Measurements from ENCODE around the gene ERBB3. TPM values are rescaled to one million over a fixed set of nuclear protein-coding genes. Genes with fewer than 3 reads are reported as not detected.

Gene ERBB3
- total RNA-seq, 2 experiments from 2014 or later, result 2.3 to 2.5 TPM

- no peak overlapping the region for H3K27ac Mint-ChIP-seq
- CTCF ChIA-PET, result interaction anchor here (0.8 to 7.3 kb wide), 5 partner anchors 9 to 38 kb away, joined by 3 to 60 read pairs (median 3); partner anchors contain the start of gene PA2G4
- H3K36me3 Mint-ChIP-seq (ENCODE audit: low read depth), result no peaks in the 10 kb centered on the region
- DNase-seq, result no peak
- H3K9me3 Mint-ChIP-seq, result no peaks in the 10 kb centered on the region
- peaks cover 16% of the 10 kb centered on the region for H3K4me1 Mint-ChIP-seq
- no peak overlapping the region for H3K4me3 Mint-ChIP-seq
- H3K27me3 Mint-ChIP-seq, result peaks cover 35% of the 10 kb centered on the region
- POLR2A ChIA-PET, result interaction anchor here (0.9 to 4.5 kb wide), 5 partner anchors 9 to 35 kb away, joined by 3 to 36 read pairs (median 3); partner anchors contain the start of genes PA2G4 and RPL41
Observed at GRCh38 chr12:56081393-56082347, 1.7 kb downstream of the ERBB3 start.

- no peak overlapping the region for H3K4me3 Mint-ChIP-seq
- H3K27me3 Mint-ChIP-seq, result peaks cover 35% of the 10 kb centered on the region
- H3K4me1 Mint-ChIP-seq, result peaks cover 16% of the 10 kb centered on the region
- CTCF ChIA-PET, result interaction anchor here (0.6 to 7.3 kb wide), 4 partner anchors 17 to 114 kb away, joined by 3 to 60 read pairs (median 4); partner anchors contain the start of genes PA2G4 and ZC3H10
- H3K27ac Mint-ChIP-seq, result no peak overlapping the region
- POLR2A ChIA-PET, result interaction anchor here (0.9 to 4.5 kb wide), 3 partner anchors 10 to 34 kb away, joined by 3 to 36 read pairs (median 4); partner anchors contain the start of genes PA2G4 and RPL41
- H3K9me3 Mint-ChIP-seq, result no peaks in the 10 kb centered on the region
- no peak for DNase-seq
- no peaks in the 10 kb centered on the region for H3K36me3 Mint-ChIP-seq (ENCODE audit: low read depth)
Observed at GRCh38 chr12:56082382-56082781, 2.4 kb downstream of the ERBB3 start.

GRCh38 chr12:56082967-56083366, 3.0 kb downstream of the ERBB3 start:
- Mint-ChIP-seq H3K27me3 (peaks cover 35% of the 10 kb centered on the region), H3K36me3 (ENCODE audit: low read depth) (no peaks in the 10 kb centered on the region), H3K4me1 (peaks cover 16% of the 10 kb centered on the region), H3K9me3 (no peaks in the 10 kb centered on the region), H3K4me3 (no peak overlapping the region), H3K27ac (no peak overlapping the region)
- ChIA-PET CTCF (interaction anchor here (0.6 to 7.3 kb wide), 3 partner anchors 21 to 115 kb away, joined by 3 to 60 read pairs (median 4); partner anchors contain the start of genes PA2G4 and ZC3H10), POLR2A (interaction anchor here (0.9 to 1.2 kb wide), 2 partner anchors 10 to 34 kb away, joined by 3 to 4 read pairs; partner anchors contain the start of gene RPL41)
- DNase-seq, result no peak

- Mint-ChIP-seq H3K4me1 (peaks cover 8% of the 10 kb centered on the region), H3K36me3 (ENCODE audit: low read depth) (no peaks in the 10 kb centered on the region), H3K27me3 (peaks cover 29% of the 10 kb centered on the region), H3K4me3 (no peak overlapping the region), H3K27ac (no peak overlapping the region), H3K9me3 (no peaks in the 10 kb centered on the region)
- ChIA-PET POLR2A (interaction anchor here (1.1 to 3.2 kb wide), 4 partner anchors 17 to 67 kb away, joined by 3 to 22 read pairs (median 4); partner anchors contain the start of gene PA2G4), CTCF (interaction anchor here (0.6 to 3.2 kb wide), 19 partner anchors 8 to 291 kb away, joined by 3 to 28 read pairs (median 4); partner anchors contain the start of genes ESYT1, MYL6B, PA2G4 and ZC3H10)
- DNase-seq, result peak; percentile 47
Observed at GRCh38 chr12:56084958-56085543, 5.1 kb downstream of the ERBB3 start.

- no peak for DNase-seq
- CTCF ChIA-PET, result interaction anchor here (0.6 to 3.2 kb wide), 10 partner anchors 9 to 39 kb away, joined by 3 to 28 read pairs (median 6); partner anchors contain the start of genes PA2G4 and ZC3H10
- POLR2A ChIA-PET, result interaction anchor here (0.8 to 3.2 kb wide), 5 partner anchors 16 to 45 kb away, joined by 3 to 22 read pairs (median 3); partner anchors contain the start of genes PA2G4 and ZC3H10
- peaks cover 3% of the 10 kb centered on the region for H3K4me1 Mint-ChIP-seq
- no peaks in the 10 kb centered on the region for H3K36me3 Mint-ChIP-seq (ENCODE audit: low read depth)
- no peak overlapping the region for H3K27ac Mint-ChIP-seq
- H3K27me3 Mint-ChIP-seq, result peaks cover 24% of the 10 kb centered on the region
- no peak overlapping the region for H3K4me3 Mint-ChIP-seq
- H3K9me3 Mint-ChIP-seq, result no peaks in the 10 kb centered on the region
Observed at GRCh38 chr12:56086096-56086495, 6.1 kb downstream of the ERBB3 start.

GRCh38 chr12:56086608-56087007, 6.6 kb downstream of the ERBB3 start:
- ChIA-PET CTCF (interaction anchor here (1.3 to 3.2 kb wide), 6 partner anchors 10 to 36 kb away, joined by 3 to 28 read pairs (median 6); partner anchors contain the start of genes PA2G4 and ZC3H10), POLR2A (interaction anchor here (0.8 to 3.2 kb wide), 4 partner anchors 15 to 32 kb away, joined by 3 to 22 read pairs (median 3); partner anchors contain the start of genes PA2G4 and ZC3H10)
- no peak overlapping the region for H3K4me3 Mint-ChIP-seq
- H3K4me1 Mint-ChIP-seq, result peaks cover 3% of the 10 kb centered on the region
- H3K27ac Mint-ChIP-seq, result no peak overlapping the region
- peaks cover 22% of the 10 kb centered on the region for H3K27me3 Mint-ChIP-seq
- no peaks in the 10 kb centered on the region for H3K9me3 Mint-ChIP-seq
- DNase-seq, result no peak
- no peaks in the 10 kb centered on the region for H3K36me3 Mint-ChIP-seq (ENCODE audit: low read depth)

- Mint-ChIP-seq H3K4me1 (peaks cover 1% of the 10 kb centered on the region), H3K36me3 (ENCODE audit: low read depth) (no peaks in the 10 kb centered on the region), H3K27ac (no peak overlapping the region), H3K4me3 (no peak overlapping the region), H3K9me3 (no peaks in the 10 kb centered on the region), H3K27me3 (peaks cover 19% of the 10 kb centered on the region)
- ChIA-PET POLR2A (interaction anchor here (3.2 kb wide), 1 partner anchor 17 kb away, joined by 22 read pairs; the partner anchor contains the start of gene PA2G4), CTCF (interaction anchor here (3.2 kb wide), 1 partner anchor 16 kb away, joined by 28 read pairs; the partner anchor contains the start of gene PA2G4)
- DNase-seq, result no peak
Observed at GRCh38 chr12:56087220-56087619, 7.3 kb downstream of the ERBB3 start.

GRCh38 chr12:56097738-56098137, 17.8 kb downstream of the ERBB3 start:
- H3K4me3 Mint-ChIP-seq, result no peak overlapping the region
- no peak overlapping the region for H3K27ac Mint-ChIP-seq
- DNase-seq, result no peak
- peaks cover 2% of the 10 kb centered on the region for H3K36me3 Mint-ChIP-seq (ENCODE audit: low read depth)
- POLR2A ChIA-PET, result no interaction called here
- peaks cover 1% of the 10 kb centered on the region for H3K9me3 Mint-ChIP-seq
- H3K27me3 Mint-ChIP-seq, result peaks cover 34% of the 10 kb centered on the region
- peaks cover 19% of the 10 kb centered on the region for H3K4me1 Mint-ChIP-seq
- CTCF ChIA-PET, result no interaction called here

- Mint-ChIP-seq H3K4me1 (peaks cover 27% of the 10 kb centered on the region), H3K27ac (no peak overlapping the region), H3K9me3 (peaks cover 1% of the 10 kb centered on the region), H3K27me3 (peaks cover 27% of the 10 kb centered on the region), H3K4me3 (no peak overlapping the region), H3K36me3 (ENCODE audit: low read depth) (peaks cover 2% of the 10 kb centered on the region)
- DNase-seq, result no peak
- CTCF ChIA-PET, result no interaction called here
- POLR2A ChIA-PET, result interaction anchor here (0.7 kb wide), 1 partner anchor 234 kb away, joined by 3 read pairs; no protein-coding TSS in a partner anchor
Observed at GRCh38 chr12:56098592-56098991, 18.6 kb downstream of the ERBB3 start.

GRCh38 chr12:56099787-56100186, 19.8 kb downstream of the ERBB3 start:
- Mint-ChIP-seq H3K36me3 (ENCODE audit: low read depth) (peaks cover 11% of the 10 kb centered on the region), H3K27me3 (peaks cover 23% of the 10 kb centered on the region), H3K27ac (no peak overlapping the region), H3K4me1 (peaks cover 30% of the 10 kb centered on the region), H3K9me3 (peaks cover 1% of the 10 kb centered on the region), H3K4me3 (no peak overlapping the region)
- ChIA-PET POLR2A (no interaction called here), CTCF (interaction anchor here (0.7 to 1.6 kb wide), 2 partner anchors 18 to 423 kb away, joined by 3 to 5 read pairs; partner anchors contain the start of gene ZC3H10)
- no peak for DNase-seq

- ChIA-PET POLR2A (interaction anchor here (9.3 kb wide), 1 partner anchor 16 kb away, joined by 226 read pairs; the partner anchor contains the start of genes RPL41 and ZC3H10), CTCF (interaction anchor here (1.0 to 3.6 kb wide), 3 partner anchors 15 to 54 kb away, joined by 3 to 28 read pairs (median 6); partner anchors contain the start of gene ZC3H10)
- peaks cover 38% of the 10 kb centered on the region for H3K4me1 Mint-ChIP-seq
- peaks cover 1% of the 10 kb centered on the region for H3K9me3 Mint-ChIP-seq
- no peak for DNase-seq
- H3K36me3 Mint-ChIP-seq (ENCODE audit: low read depth), result peaks cover 19% of the 10 kb centered on the region
- no peak overlapping the region for H3K4me3 Mint-ChIP-seq
- no peak overlapping the region for H3K27ac Mint-ChIP-seq
- H3K27me3 Mint-ChIP-seq, result peaks cover 15% of the 10 kb centered on the region
Observed at GRCh38 chr12:56101045-56101444, 21.1 kb downstream of the ERBB3 start.

GRCh38 chr12:56102683-56103065, 22.7 kb downstream of the ERBB3 start:
- peaks cover 1% of the 10 kb centered on the region for H3K9me3 Mint-ChIP-seq
- H3K36me3 Mint-ChIP-seq (ENCODE audit: low read depth), result peaks cover 34% of the 10 kb centered on the region
- DNase-seq, result no peak
- peak overlapping the region; percentile 98 for H3K27ac Mint-ChIP-seq
- ChIA-PET CTCF (interaction anchor here (0.7 to 4.2 kb wide), 8 partner anchors 15 to 364 kb away, joined by 3 to 60 read pairs (median 8); partner anchors contain the start of genes ERBB3, ESYT1, RPL41 and ZC3H10), POLR2A (interaction anchor here (0.6 to 9.3 kb wide), 25 partner anchors 11 to 556 kb away, joined by 3 to 226 read pairs (median 6); partner anchors contain the start of genes CD63, CNPY2, COQ10A and CS)
- peak overlapping the region; percentile 99 for H3K4me3 Mint-ChIP-seq
- H3K27me3 Mint-ChIP-seq, result peaks cover 6% of the 10 kb centered on the region
- H3K4me1 Mint-ChIP-seq, result peaks cover 51% of the 10 kb centered on the region
